GM12801 (cell line): Measurements from ENCODE around the gene UBE2E2.

Source experiments
- TF ChIP-seq, protein P1 (sequence below): IDR thresholded peaks from one replicate; pipeline ENCODE4 v1.5.1; 2011; ENCODE audit warnings: control low read depth; ENCODE audit not compliant: insufficient read length; ENCODE audit errors: extremely low read depth

UBE2E2 gene

DNA sequence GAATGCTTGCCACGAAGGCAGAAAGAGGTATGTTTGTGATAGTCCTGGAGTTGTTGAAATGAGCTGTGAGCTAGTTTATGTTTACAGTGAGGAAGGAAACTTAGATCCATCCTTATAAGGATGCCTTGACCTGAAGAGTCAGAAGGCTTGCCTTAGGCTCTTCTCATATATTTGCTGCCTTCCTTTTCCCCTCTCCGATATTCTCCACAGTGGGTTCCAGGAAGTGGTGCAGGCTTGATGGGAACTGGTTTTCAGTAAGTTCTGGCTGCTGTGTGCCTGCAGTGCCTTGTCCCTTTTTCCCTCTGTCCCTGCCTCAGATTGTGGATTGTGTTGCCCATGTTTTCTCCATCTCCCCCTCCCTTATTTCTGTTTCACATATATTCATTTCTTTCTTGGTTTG is 315.3 kb downstream of the UBE2E2 start:
- TF ChIP-seq, protein P1, sequence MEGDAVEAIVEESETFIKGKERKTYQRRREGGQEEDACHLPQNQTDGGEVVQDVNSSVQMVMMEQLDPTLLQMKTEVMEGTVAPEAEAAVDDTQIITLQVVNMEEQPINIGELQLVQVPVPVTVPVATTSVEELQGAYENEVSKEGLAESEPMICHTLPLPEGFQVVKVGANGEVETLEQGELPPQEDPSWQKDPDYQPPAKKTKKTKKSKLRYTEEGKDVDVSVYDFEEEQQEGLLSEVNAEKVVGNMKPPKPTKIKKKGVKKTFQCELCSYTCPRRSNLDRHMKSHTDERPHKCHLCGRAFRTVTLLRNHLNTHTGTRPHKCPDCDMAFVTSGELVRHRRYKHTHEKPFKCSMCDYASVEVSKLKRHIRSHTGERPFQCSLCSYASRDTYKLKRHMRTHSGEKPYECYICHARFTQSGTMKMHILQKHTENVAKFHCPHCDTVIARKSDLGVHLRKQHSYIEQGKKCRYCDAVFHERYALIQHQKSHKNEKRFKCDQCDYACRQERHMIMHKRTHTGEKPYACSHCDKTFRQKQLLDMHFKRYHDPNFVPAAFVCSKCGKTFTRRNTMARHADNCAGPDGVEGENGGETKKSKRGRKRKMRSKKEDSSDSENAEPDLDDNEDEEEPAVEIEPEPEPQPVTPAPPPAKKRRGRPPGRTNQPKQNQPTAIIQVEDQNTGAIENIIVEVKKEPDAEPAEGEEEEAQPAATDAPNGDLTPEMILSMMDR: no peak

DNA sequence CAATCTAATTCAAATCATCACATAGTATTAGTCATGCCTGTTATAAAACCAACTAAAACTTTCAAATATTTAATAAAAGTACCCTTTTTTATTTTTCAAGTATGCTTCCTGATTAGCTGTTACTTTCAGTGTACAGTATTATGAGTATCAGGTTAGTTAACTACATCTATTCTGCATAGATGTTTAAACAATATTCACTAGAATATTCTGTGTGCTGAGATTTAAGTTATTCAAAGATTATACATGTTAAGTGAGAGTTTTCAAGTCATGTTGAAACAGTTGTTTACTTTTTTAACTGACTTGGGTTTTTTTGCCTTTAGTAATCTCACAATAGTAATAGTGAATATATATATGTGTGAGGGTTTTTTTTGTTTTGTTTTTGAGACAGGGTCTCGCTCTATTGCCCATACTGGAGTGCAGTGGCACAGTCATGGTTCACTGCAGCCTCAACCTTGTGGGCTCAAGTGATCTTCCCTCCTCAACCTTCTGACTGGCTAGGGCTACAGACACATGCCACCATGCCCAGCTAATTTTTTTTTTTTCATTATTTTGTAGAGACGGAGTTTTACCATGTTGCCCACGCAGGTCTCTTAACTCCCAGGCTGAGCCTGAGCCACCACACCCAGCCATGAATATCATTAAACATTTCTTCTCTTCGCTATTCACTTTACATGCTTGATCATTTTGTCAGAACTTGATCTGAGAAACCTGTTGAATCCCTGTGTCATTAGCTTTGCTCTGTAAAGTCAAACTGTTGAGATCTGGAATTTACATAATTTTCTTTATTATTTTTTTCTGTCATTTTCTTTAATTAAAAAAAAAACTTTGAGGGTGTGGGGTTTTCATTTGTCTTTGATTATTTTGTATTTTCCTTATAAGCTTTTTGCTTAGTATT is 316.4 kb downstream of the UBE2E2 start:
- TF ChIP-seq, protein P1: no peak

DNA sequence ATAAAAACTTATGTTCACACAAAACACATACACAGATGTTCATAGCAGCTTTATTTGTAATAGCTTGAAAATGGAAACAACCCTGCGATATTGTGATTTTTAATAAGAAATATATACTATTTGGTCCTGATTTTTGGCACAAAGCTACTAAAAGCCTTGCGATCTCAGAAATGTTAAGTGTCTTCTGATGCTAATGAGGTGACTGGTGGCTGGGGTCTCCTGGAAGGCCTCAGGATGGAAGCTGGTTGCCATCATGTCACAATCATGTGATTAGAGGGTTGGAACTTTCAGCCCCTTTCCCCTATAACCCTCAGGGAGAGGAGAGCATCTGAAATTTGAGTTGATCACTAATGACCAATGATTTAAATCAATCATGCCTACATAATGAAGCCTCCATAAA is 324.2 kb downstream of the UBE2E2 start:
- TF ChIP-seq, protein P1: no peak

DNA sequence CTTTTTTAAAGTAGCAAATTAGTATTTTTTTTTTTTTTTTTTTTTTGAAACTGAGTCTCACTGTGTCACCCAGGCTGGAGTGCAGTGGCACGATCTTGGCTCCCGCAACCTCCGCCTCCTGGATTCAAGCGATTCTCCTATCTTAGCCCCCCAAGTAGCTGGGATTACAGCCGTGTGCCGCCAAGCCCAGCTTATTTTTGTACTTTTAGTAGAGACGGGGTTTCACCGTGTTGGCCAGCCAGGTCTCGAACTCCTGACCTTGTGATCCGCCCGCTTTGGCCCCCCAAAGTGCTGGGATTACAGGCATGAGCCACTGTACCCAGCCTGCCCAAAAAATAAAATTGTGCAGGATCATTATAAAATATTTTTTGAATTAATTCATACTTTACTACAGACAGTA is 330.5 kb downstream of the UBE2E2 start:
- TF ChIP-seq, protein P1: no peak

DNA sequence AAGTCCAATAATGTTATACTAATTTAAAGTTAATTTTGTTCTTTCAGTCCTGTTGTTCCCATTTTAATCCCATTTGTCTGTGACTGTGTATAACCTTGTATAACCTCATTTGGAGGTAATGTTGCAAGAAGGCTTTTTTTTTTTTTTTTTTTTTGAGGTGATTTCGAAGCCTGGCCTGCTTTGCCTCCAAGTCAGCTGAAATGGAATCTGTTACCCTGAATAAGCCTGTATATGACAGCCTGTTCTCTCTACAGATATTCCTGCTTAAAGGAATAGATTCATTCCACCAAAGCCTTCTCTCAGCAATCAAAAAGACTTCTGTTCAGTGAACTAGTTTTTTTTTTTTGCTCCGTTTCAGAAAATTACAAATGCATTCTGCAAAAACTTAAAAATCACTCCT is 330.9 kb downstream of the UBE2E2 start:
- TF ChIP-seq, protein P1: no peak

DNA sequence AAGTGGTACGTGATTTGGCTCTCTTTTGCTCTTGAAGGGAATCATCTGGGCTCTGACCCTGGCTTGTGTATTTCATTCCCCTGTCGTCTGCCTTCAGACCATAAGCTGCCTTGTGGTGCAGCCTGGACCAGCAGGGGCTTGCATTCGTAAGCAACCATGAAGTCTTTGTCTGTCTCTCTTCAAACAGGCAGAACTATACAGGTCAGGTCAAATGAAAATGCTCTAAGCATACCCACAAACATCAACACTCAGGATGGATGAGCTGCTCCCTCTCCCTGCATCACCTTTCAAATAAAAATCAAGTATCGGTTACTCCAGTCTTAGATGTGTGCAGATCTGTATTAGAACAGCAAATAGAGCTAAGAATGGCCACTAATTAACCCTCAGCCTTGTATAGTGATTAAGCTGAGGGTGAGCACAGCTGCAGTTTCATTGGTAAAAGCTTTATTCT is 334.0 kb downstream of the UBE2E2 start:
- TF ChIP-seq, protein P1: no peak

DNA sequence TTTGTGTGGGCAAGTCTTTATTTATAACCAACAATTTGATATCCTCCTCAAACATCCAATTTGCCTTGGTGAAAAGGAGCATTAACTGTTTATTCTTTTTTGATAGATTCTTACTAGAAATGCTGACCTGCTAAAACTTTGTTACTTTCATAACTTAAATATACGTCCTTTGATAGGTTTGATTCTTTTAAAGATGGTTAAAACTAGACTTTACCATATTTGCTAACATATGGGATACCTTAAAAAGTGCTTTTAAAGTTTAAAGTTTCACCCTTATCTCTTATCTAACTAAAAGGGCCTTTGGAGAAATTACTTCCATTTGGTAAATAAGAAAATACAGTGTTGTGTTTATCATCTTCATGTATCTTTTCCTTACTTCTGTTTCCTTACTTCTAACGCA is 336.1 kb downstream of the UBE2E2 start:
- TF ChIP-seq, protein P1: no peak
